H1 (cell line): Measurements from ENCODE around the gene VRK2. TPM values are rescaled to one million over a fixed set of nuclear protein-coding genes. Genes with fewer than 3 reads are reported as not detected.

Experiments used
- CTCF ChIA-PET: fragments of 300-600 bp; sonication (Branson Sonifier 250); formaldehyde crosslinking; loops from one replicate; lab custom pipeline; 2021; ENCODE audit not compliant: partially characterized antibody; lab: Charles Lee
- POLR2A ChIA-PET: fragments of 300-600 bp; sonication (Branson Sonifier 250); formaldehyde crosslinking; loops from one replicate; lab custom pipeline; 2021; ENCODE audit warnings: inconsistent platforms; ENCODE audit not compliant: partially characterized antibody; lab: Charles Lee
- DNase-seq, 2 experiments: peaks; one replicate each; pipeline versions ENCODE4 v3.0.0 to v3.0.0-alpha.2; 2010 to 2022; ENCODE audit warnings: low spot score in 2 of 2, low read depth in 1 of 2, mixed read lengths in 1 of 2
- FAIRE-seq: peaks from 2 replicates; lab custom pipeline; 2011; peaks lifted over from hg19 to GRCh38; lab: Jason Lieb, UNC
- H2AFZ ChIP-seq: 2 replicates; pipeline ENCODE4 v1.8.1; 2012; ENCODE audit warnings: low read length, inconsistent platforms
- H2AK5ac ChIP-seq: 2 replicates; pipeline ENCODE4 v1.6.1; 2013; ENCODE audit warnings: low read depth, low read length
- H2BK120ac ChIP-seq: replicated peaks from 2 replicates; pipeline ENCODE3; 2013; ENCODE audit warnings: low read depth, low read length, inconsistent platforms
- H2BK12ac ChIP-seq: 2 replicates; pipeline ENCODE4 v1.6.1; 2013; ENCODE audit warnings: low read depth, low read length
- H2BK15ac ChIP-seq: 2 replicates; pipeline ENCODE4 v1.6.1; 2013; ENCODE audit warnings: low read length
- H2BK20ac ChIP-seq: 2 replicates; pipeline ENCODE4 v1.6.1; 2013; ENCODE audit warnings: low read length
- H2BK5ac ChIP-seq: 2 replicates; pipeline ENCODE4 v1.6.1; 2013; ENCODE audit warnings: low read depth, low read length
- H3K14ac ChIP-seq: 2 replicates; pipeline ENCODE4 v1.6.1; 2013; ENCODE audit warnings: inconsistent platforms; ENCODE audit not compliant: insufficient read length
- H3K18ac ChIP-seq: 2 replicates; pipeline ENCODE4 v1.6.1; 2013; ENCODE audit warnings: low read length; ENCODE audit errors: extremely low read depth
- H3K23ac ChIP-seq: 2 replicates; pipeline ENCODE4 v1.6.1; 2013; ENCODE audit warnings: inconsistent platforms; ENCODE audit not compliant: insufficient read length
- H3K23me2 ChIP-seq: 2 replicates; pipeline ENCODE4 v1.6.1; 2013; ENCODE audit warnings: low read depth, low read length
- H3K27ac ChIP-seq: 2 replicates; pipeline ENCODE4 v1.6.1; 2011; ENCODE audit warnings: low read depth, low read length, inconsistent platforms
- H3K27me3 ChIP-seq, 4 experiments: replicated peaks in 1 of 4; 1 replicate in 1 of 4; 2 replicates in 3 of 4; pipeline versions ENCODE4 v1.6.1 to v1.8.1; 2011 to 2013; ENCODE audit warnings: low read length in 3 of 4, mild to moderate bottlenecking in 3 of 4, inconsistent platforms in 2 of 4, mixed read lengths in 2 of 4, moderate library complexity in 1 of 4; ENCODE audit not compliant: control insufficient read depth in 3 of 4, insufficient read depth in 3 of 4; ENCODE audit errors: extremely low read depth in 1 of 4
- H3K36me3 ChIP-seq, 4 experiments: 2 replicates each; pipeline versions ENCODE4 v1.6.1 to v1.8.1; 2011 to 2013; ENCODE audit warnings: mild to moderate bottlenecking in 4 of 4, low read length in 3 of 4, moderate library complexity in 2 of 4, control low read depth in 1 of 4, inconsistent platforms in 1 of 4; ENCODE audit not compliant: insufficient read depth in 4 of 4, control insufficient read depth in 2 of 4
- H3K4ac ChIP-seq: replicated peaks from 2 replicates; pipeline ENCODE3; 2013; ENCODE audit warnings: low read length, low read depth, mixed read lengths, inconsistent platforms; ENCODE audit not compliant: insufficient read length
- H3K4me1 ChIP-seq, 4 experiments: replicated peaks in 1 of 4; 1 replicate in 1 of 4; 2 replicates in 3 of 4; pipeline versions ENCODE4 v1.6.1 to v1.8.1; 2011 to 2013; ENCODE audit warnings: low read length in 3 of 4, inconsistent platforms in 2 of 4, mixed read lengths in 1 of 4; ENCODE audit not compliant: insufficient read depth in 4 of 4, control insufficient read depth in 3 of 4
- H3K4me2 ChIP-seq, 2 experiments: 2 replicates each; pipeline versions ENCODE4 v1.6.1 to v1.8.1; 2011 to 2013; ENCODE audit warnings: low read depth in 2 of 2, low read length in 2 of 2, control low read depth in 1 of 2, inconsistent platforms in 1 of 2, mild to moderate bottlenecking in 1 of 2; ENCODE audit not compliant: insufficient read depth in 1 of 2
- H3K4me3 ChIP-seq, 4 experiments: fragments of 200-600, 300-600 bp in 1 of 4; sonication (generic), shearing (Covaris generic), sonication (Bioruptor Twin) in 1 of 4; 2 replicates each; pipeline versions ENCODE4 v1.5.1 to v1.8.1; 2011 to 2016; ENCODE audit warnings: low read length in 4 of 4, low read depth in 3 of 4, control low read depth in 2 of 4, inconsistent platforms in 2 of 4, mild to moderate bottlenecking in 2 of 4, mixed read lengths in 1 of 4, moderate library complexity in 1 of 4; ENCODE audit not compliant: insufficient read depth in 2 of 4; ENCODE audit errors: extremely low read depth in 1 of 4
- H3K56ac ChIP-seq: replicated peaks from 2 replicates; pipeline ENCODE3; 2013; ENCODE audit warnings: low read depth, mild to moderate bottlenecking, mixed read lengths, low read length, inconsistent platforms; ENCODE audit not compliant: insufficient read length
- H3K79me1 ChIP-seq: 2 replicates; pipeline ENCODE4 v1.6.1; 2013; ENCODE audit warnings: low read depth, low read length, control low read depth
- H3K79me2 ChIP-seq, 2 experiments: 2 replicates each; pipeline versions ENCODE4 v1.6.1 to v1.8.1; 2012 to 2013; ENCODE audit warnings: low read length in 2 of 2, mild to moderate bottlenecking in 2 of 2, inconsistent platforms in 1 of 2; ENCODE audit not compliant: insufficient read depth in 2 of 2, control insufficient read depth in 1 of 2
- H3K9ac ChIP-seq, 4 experiments: replicated peaks in 1 of 4; 1 replicate in 1 of 4; 2 replicates in 3 of 4; pipeline versions ENCODE4 v1.6.1 to v1.8.1; 2011 to 2013; ENCODE audit warnings: low read depth in 3 of 4, low read length in 3 of 4, control low read depth in 2 of 4, mild to moderate bottlenecking in 2 of 4, moderate library complexity in 2 of 4, inconsistent platforms in 1 of 4; ENCODE audit errors: extremely low read depth in 1 of 4
- H3K9me3 ChIP-seq, 2 experiments: 2 replicates each; pipeline versions ENCODE4 v1.6.1 to v1.8.1; 2012 to 2013; ENCODE audit warnings: mild to moderate bottlenecking in 2 of 2, moderate library complexity in 2 of 2, control low read depth in 1 of 2, inconsistent platforms in 1 of 2, low read depth in 1 of 2, low read length in 1 of 2, mixed read lengths in 1 of 2; ENCODE audit not compliant: insufficient read depth in 2 of 2
- H4K20me1 ChIP-seq, 2 experiments: replicated peaks in 1 of 2; 2 replicates each; pipeline versions ENCODE3 to v1.8.1; 2011 to 2013; ENCODE audit warnings: inconsistent platforms in 2 of 2, low read length in 2 of 2, mild to moderate bottlenecking in 1 of 2; ENCODE audit not compliant: insufficient read depth in 2 of 2, control insufficient read depth in 1 of 2
- H4K5ac ChIP-seq: 2 replicates; pipeline ENCODE4 v1.6.1; 2013; ENCODE audit warnings: low read length, low read depth, mixed read lengths, inconsistent platforms; ENCODE audit not compliant: insufficient read length
- H4K8ac ChIP-seq: 2 replicates; pipeline ENCODE4 v1.8.0; 2013; ENCODE audit warnings: mild to moderate bottlenecking, moderate library complexity, low read length, inconsistent platforms; ENCODE audit not compliant: insufficient read depth; ENCODE audit errors: extremely low read depth
- H4K91ac ChIP-seq: replicated peaks from 2 replicates; pipeline ENCODE3; 2013; ENCODE audit warnings: low read length, mixed read lengths, inconsistent platforms; ENCODE audit not compliant: insufficient read length
- CBX5 ChIP-seq: fragments of 300-800, 300-1000 bp; sonication (generic); IDR thresholded peaks from 2 replicates; pipeline ENCODE4 v1.7.1; 2016; ENCODE audit warnings: antibody characterized with exemption, low read length, low read depth
- NANOG ChIP-seq: IDR thresholded peaks from 2 replicates; pipeline ENCODE4 v1.6.1; 2011; ENCODE audit warnings: low read length, low read depth, mild to moderate bottlenecking, inconsistent platforms; ENCODE audit not compliant: insufficient read depth, poor library complexity, severe bottlenecking
- RXRA ChIP-seq: IDR thresholded peaks from 2 replicates; pipeline ENCODE4 v1.6.1; 2011; ENCODE audit warnings: low read depth, mild to moderate bottlenecking, low read length, moderate library complexity; ENCODE audit not compliant: insufficient read depth
- SAP30 ChIP-seq: fragments of 300-600 bp; sonication (generic); IDR thresholded peaks from 2 replicates; pipeline ENCODE4 v1.7.1; 2012; ENCODE audit warnings: low read length, moderate library complexity, mild to moderate bottlenecking, inconsistent platforms; ENCODE audit not compliant: insufficient read depth, insufficient replicate concordance
- SP2 ChIP-seq: IDR thresholded peaks from 2 replicates; pipeline ENCODE4 v1.6.1; 2012; ENCODE audit warnings: mild to moderate bottlenecking, low read length, inconsistent platforms
- TBP ChIP-seq: IDR thresholded peaks from 2 replicates; pipeline ENCODE4 v1.6.1; 2011; ENCODE audit warnings: low read depth, low read length, improper control_type of control experiment
- ZNF274 ChIP-seq: IDR thresholded peaks from 2 replicates; pipeline ENCODE4 v1.7.0; 2012; ENCODE audit warnings: low read length, borderline replicate concordance; ENCODE audit errors: extremely low read depth
- WGBS, 2 experiments: shearing (Covaris generic) in 1 of 2; methylation state at CpG; one replicate each; pipeline versions ENCODE4 v1.1.6 to v1.1.7; 2013 to 2015; ENCODE audit warnings: low lambda C conversion rate in 2 of 2, mixed read lengths in 2 of 2, inconsistent platforms in 1 of 2, low coverage in 1 of 2, missing lambda C conversion rate in 1 of 2; ENCODE audit not compliant: insufficient replicate concordance in 2 of 2, insufficient coverage in 1 of 2, insufficient read length in 1 of 2; ENCODE audit errors: extremely low coverage in 1 of 2, missing lambda C conversion rate in 1 of 2; 5-methylcytosine and 5-hydroxymethylcytosine counted together
- polyA plus RNA-seq, 7 experiments: library from polyadenylated mRNA; depleted of rRNA in 3 of 7; stranded (reverse) in 5 of 7; unstranded in 2 of 7; fragments of >200 nt in 5 of 7; fragments of 200-250 nt in 2 of 7; gene quantifications; 1 replicate in 5 of 7; 2 replicates in 1 of 7; 4 replicates in 1 of 7; pipeline versions ENCODE4 v1.2.1 to v1.2.3, GENCODE V29; 2011 to 2013; ENCODE audit warnings: missing spikeins in 2 of 7, mixed read lengths in 2 of 7
- total RNA-seq: library from RNA; stranded (reverse); fragmentation: NEBNext Ultra II Directional; extraction: Animal tissue kit (Norgen Biotek cat#: 25700); gene quantifications from 2 replicates; pipeline ENCODE4 v1.2.1, GENCODE V29; 2021
- TF ChIP-seq, protein P1 (sequence below), 3 experiments: IDR thresholded peaks; 1 replicate in 2 of 3; 2 replicates in 1 of 3; pipeline versions ENCODE4 v1.5.1 to v1.6.1; 2011; ENCODE audit warnings: low read length in 3 of 3, mild to moderate bottlenecking in 3 of 3, inconsistent platforms in 2 of 3, low read depth in 1 of 3, moderate library complexity in 1 of 3; ENCODE audit not compliant: insufficient read depth in 1 of 3; ENCODE audit errors: control extremely low read depth in 1 of 3
- TF ChIP-seq, protein P2 (sequence below): IDR thresholded peaks from 2 replicates; pipeline ENCODE4 v1.6.1; 2012; ENCODE audit warnings: inconsistent platforms
- TF ChIP-seq, protein P3 (sequence below): IDR thresholded peaks from 2 replicates; pipeline ENCODE4 v1.6.1; 2011; ENCODE audit warnings: low read length, improper control_type of control experiment

VRK2 gene
- total and polyA plus RNA-seq, 2 of the 8 experiments (the other 6 are each of a cell fraction or from before 2014, with no cell fraction given), result 7.6 to 27.8 TPM

DNA sequence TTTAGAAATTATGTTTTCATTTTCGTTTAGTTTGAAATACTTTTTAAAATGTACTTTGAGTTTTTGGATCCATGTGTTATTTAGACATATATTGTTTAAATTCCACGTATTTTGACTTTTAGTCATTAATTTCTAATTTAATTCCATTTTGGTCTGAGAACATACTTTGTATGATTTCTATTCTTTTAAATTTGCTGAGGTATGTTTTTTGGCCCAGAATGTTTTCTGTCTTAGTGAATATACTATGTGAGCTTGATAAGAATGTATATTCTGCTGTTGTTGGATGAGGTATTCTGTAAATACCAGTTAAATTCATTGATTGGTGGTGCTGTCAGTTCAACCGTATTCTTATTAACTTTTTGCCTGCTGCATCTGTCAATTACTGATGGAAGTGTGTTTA lies 26.4 kb downstream of the VRK2 start:
- H3K36me3 ChIP-seq, result no peaks in the 10 kb centered on the region; a peak in 1 of 8 replicates
- no peaks in the 10 kb centered on the region for H3K27me3 ChIP-seq
- no peak overlapping the region for H3K4me2 ChIP-seq
- no peak overlapping the region for H4K8ac ChIP-seq
- no peak overlapping the region for H3K14ac ChIP-seq
- no peak overlapping the region for H2BK12ac ChIP-seq
- H2BK5ac ChIP-seq, result no peak overlapping the region
- H3K79me2 ChIP-seq, result peaks cover 0 to 14% of the 10 kb centered on the region in 2 experiments; a peak in 2 of 4 replicates
- no peak overlapping the region for H4K5ac ChIP-seq
- H3K4ac ChIP-seq, result no peak overlapping the region
- H4K20me1 ChIP-seq, result no peaks in the 10 kb centered on the region
- H4K91ac ChIP-seq, result no peak overlapping the region
- H3K4me1 ChIP-seq, result no peaks in the 10 kb centered on the region
- H2BK15ac ChIP-seq, result no peak overlapping the region
- H3K9me3 ChIP-seq, result no peaks in the 10 kb centered on the region
- ChIA-PET CTCF (no interaction called here), POLR2A (no interaction called here)
- no peak for FAIRE-seq
- no peak overlapping the region for H3K27ac ChIP-seq
- no peaks in the 10 kb centered on the region for H3K79me1 ChIP-seq
- no peak overlapping the region for H3K56ac ChIP-seq
- no peak for DNase-seq
- H3K9ac ChIP-seq, result no peak overlapping the region
- no peaks in the 10 kb centered on the region for H3K23me2 ChIP-seq
- no peak overlapping the region for H2AK5ac ChIP-seq
- H3K18ac ChIP-seq, result no peak overlapping the region
- no peak overlapping the region for H3K4me3 ChIP-seq
- H2BK120ac ChIP-seq, result no peak overlapping the region
- no peak overlapping the region for H2AFZ ChIP-seq
- H2BK20ac ChIP-seq, result no peak overlapping the region
- H3K23ac ChIP-seq, result no peak overlapping the region
- WGBS, 2 experiments, result 89% methylated on average over 3 of the region's 3 CpGs; no CpG with 5 or more reads in 1 of the 2 experiments
- TF ChIP-seq ZNF274, result no peak
- TF ChIP-seq CBX5, result no peak
- TF ChIP-seq, protein P1, sequence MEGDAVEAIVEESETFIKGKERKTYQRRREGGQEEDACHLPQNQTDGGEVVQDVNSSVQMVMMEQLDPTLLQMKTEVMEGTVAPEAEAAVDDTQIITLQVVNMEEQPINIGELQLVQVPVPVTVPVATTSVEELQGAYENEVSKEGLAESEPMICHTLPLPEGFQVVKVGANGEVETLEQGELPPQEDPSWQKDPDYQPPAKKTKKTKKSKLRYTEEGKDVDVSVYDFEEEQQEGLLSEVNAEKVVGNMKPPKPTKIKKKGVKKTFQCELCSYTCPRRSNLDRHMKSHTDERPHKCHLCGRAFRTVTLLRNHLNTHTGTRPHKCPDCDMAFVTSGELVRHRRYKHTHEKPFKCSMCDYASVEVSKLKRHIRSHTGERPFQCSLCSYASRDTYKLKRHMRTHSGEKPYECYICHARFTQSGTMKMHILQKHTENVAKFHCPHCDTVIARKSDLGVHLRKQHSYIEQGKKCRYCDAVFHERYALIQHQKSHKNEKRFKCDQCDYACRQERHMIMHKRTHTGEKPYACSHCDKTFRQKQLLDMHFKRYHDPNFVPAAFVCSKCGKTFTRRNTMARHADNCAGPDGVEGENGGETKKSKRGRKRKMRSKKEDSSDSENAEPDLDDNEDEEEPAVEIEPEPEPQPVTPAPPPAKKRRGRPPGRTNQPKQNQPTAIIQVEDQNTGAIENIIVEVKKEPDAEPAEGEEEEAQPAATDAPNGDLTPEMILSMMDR (IDR thresholded peaks at IDR 0.05; ENCODE audit: control extremely low read depth in 1 of 3, insufficient read depth in 1 of 3, low read depth in 1 of 3, low read length in 3 of 3), result no peak
- no peak for TF ChIP-seq NANOG
- TF ChIP-seq SAP30, result no peak
- TF ChIP-seq, protein P2, sequence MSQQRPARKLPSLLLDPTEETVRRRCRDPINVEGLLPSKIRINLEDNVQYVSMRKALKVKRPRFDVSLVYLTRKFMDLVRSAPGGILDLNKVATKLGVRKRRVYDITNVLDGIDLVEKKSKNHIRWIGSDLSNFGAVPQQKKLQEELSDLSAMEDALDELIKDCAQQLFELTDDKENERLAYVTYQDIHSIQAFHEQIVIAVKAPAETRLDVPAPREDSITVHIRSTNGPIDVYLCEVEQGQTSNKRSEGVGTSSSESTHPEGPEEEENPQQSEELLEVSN, result no peak
- TF ChIP-seq, protein P3, sequence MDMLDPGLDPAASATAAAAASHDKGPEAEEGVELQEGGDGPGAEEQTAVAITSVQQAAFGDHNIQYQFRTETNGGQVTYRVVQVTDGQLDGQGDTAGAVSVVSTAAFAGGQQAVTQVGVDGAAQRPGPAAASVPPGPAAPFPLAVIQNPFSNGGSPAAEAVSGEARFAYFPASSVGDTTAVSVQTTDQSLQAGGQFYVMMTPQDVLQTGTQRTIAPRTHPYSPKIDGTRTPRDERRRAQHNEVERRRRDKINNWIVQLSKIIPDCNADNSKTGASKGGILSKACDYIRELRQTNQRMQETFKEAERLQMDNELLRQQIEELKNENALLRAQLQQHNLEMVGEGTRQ, result no peak
- no peak for TF ChIP-seq SP2
- no peak for TF ChIP-seq TBP
- no peak for TF ChIP-seq RXRA
